Tibial nerve (tissue), 4 donors: ENCODE data around the gene ATAD3B. TPM values are rescaled to one million over a fixed set of nuclear protein-coding genes. Genes with fewer than 3 reads are reported as not detected.

ENCODE experiments used
- DNase-seq, 2 donors: peaks; one replicate each; pipeline ENCODE4 v3.0.0-alpha.2; 2019; ENCODE audit warnings: low spot score in 2 of 2
- H3K27ac ChIP-seq, 4 donors: fragments of 200-600 bp; sonication (generic) in 3 of 4; one replicate each; pipeline ENCODE4 v1.5.1; 2017 to 2019; ENCODE audit warnings: mild to moderate bottlenecking in 1 of 4
- H3K27me3 ChIP-seq, 2 donors: fragments of 200-600 bp; sonication (generic) in 1 of 2; one replicate each; pipeline versions ENCODE4 v1.5.1 to v1.6.0; 2017 to 2019
- H3K36me3 ChIP-seq, 3 donors: fragments of 200-600 bp; sonication (generic); one replicate each; pipeline ENCODE4 v1.5.1; 2018 to 2019
- H3K4me1 ChIP-seq, 4 donors: fragments of 200-600 bp; sonication (generic) in 3 of 4; one replicate each; pipeline ENCODE4 v1.5.1; 2017 to 2019
- H3K4me3 ChIP-seq, 4 donors: fragments of 200-600 bp; sonication (generic) in 3 of 4; one replicate each; pipeline ENCODE4 v1.5.1; 2017 to 2019; ENCODE audit warnings: mild to moderate bottlenecking in 1 of 4, moderate library complexity in 1 of 4
- H3K9me3 ChIP-seq, 4 donors: fragments of 200-600 bp; sonication (generic) in 3 of 4; one replicate each; pipeline ENCODE4 v1.5.1; 2017 to 2019
- EP300 ChIP-seq, 2 donors: sonication (generic); formaldehyde crosslinking; IDR thresholded peaks; one replicate each; pipeline ENCODE4 v1.6.1; 2017; ENCODE audit warnings: antibody characterized with exemption in 2 of 2, mild to moderate bottlenecking in 1 of 2
- POLR2A ChIP-seq, 2 donors: fragments of 450-650 bp; IDR thresholded peaks; one replicate each; pipeline ENCODE4 v1.6.1; 2017; ENCODE audit warnings: antibody characterized with exemption in 2 of 2, mild to moderate bottlenecking in 2 of 2, moderate library complexity in 2 of 2
- WGBS, 2 donors: methylation state at CpG; one replicate each; pipeline ENCODE4 v1.1.5; 2018; 5-methylcytosine and 5-hydroxymethylcytosine counted together
- total RNA-seq, 4 donors: library from RNA; depleted of rRNA; stranded (reverse); fragments of >200 nt; gene quantifications; one replicate each; pipeline ENCODE4 v1.1.0, GENCODE V29; 2016
- TF ChIP-seq, protein P1 (sequence below), 5 experiments: fragments of 200-600 bp in 3 of 5; fragments of 450-650 bp in 2 of 5; sonication (generic) in 3 of 5; IDR thresholded peaks; one replicate each; pipeline ENCODE4 v1.5.1; 2016 to 2019; ENCODE audit warnings: antibody characterized with exemption in 5 of 5, mild to moderate bottlenecking in 3 of 5, moderate library complexity in 2 of 5

ATAD3B gene
- total RNA-seq, 4 donors from 2014 or later = 18.4 to 48.9 (median 22.5) TPM

DNA sequence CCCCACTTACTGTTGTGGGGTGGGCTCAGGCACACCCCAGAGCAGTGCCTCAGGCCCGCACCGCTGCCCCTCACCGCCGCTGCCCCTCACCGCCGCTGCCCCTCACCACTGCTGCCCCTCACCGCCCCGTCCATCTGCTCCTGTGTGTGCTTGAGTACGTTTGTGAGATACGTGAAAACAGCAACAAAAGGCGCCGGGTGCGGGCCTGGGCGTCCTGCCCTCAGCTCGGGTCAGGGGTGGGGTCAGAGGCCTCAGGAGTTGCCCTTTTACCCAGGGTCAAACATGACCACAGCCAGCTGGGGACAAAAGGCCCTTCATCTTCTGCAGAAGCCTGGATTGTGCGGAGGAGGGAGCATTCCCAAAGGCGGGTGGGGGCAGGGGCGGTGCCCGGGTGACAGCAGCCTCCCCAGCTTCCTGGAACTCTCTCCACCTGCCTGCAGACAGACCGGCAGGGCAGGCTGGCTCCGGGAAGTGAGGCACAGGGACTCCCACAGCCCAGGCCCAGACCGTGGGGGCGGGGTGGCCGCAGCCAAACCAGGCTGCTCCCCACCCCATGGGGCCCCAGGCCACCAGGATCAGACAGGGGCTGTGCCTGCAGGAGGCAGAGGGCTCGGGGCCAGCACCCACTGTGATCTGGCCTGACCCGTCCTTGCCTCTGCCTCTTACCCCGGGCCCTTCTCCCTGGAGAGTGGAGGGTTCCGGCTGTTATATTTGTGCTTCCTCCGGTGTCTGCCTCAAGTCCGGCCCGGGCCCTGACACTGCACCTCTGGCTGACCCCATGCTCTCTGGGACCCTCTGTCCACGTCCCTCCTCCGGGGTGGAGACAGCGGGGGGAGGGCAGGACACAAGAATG lies 38.4 kb upstream of the ATAD3B start:
- TF ChIP-seq EP300 (IDR thresholded peaks at IDR 0.05) = peak in 1 of 2 donors; percentile 91
- TF ChIP-seq, protein P1, sequence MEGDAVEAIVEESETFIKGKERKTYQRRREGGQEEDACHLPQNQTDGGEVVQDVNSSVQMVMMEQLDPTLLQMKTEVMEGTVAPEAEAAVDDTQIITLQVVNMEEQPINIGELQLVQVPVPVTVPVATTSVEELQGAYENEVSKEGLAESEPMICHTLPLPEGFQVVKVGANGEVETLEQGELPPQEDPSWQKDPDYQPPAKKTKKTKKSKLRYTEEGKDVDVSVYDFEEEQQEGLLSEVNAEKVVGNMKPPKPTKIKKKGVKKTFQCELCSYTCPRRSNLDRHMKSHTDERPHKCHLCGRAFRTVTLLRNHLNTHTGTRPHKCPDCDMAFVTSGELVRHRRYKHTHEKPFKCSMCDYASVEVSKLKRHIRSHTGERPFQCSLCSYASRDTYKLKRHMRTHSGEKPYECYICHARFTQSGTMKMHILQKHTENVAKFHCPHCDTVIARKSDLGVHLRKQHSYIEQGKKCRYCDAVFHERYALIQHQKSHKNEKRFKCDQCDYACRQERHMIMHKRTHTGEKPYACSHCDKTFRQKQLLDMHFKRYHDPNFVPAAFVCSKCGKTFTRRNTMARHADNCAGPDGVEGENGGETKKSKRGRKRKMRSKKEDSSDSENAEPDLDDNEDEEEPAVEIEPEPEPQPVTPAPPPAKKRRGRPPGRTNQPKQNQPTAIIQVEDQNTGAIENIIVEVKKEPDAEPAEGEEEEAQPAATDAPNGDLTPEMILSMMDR (IDR thresholded peaks at IDR 0.05) = peak in 1 of 5 experiments; percentile 12
- peak in 1 of 2 donors; percentile 29 for TF ChIP-seq POLR2A (IDR thresholded peaks at IDR 0.05)
- H3K27me3 ChIP-seq = peaks cover 0 to 6% of the 10 kb centered on the region in 2 donors
- peak overlapping the region in 3 of 4 donors; percentile 23 to 72 (median 28) for H3K4me3 ChIP-seq
- H3K36me3 ChIP-seq = no peaks in the 10 kb centered on the region
- H3K4me1 ChIP-seq = peaks cover 10 to 96% (median 79%) of the 10 kb centered on the region in 4 donors
- DNase-seq = peak; percentile 47 to 57
- no peaks in the 10 kb centered on the region for H3K9me3 ChIP-seq
- peak overlapping the region; percentile 49 to 99 (median 86) for H3K27ac ChIP-seq
- WGBS, 2 donors = 22 to 30% methylated on average over 24 to 31 of the region's 34 CpGs

DNA sequence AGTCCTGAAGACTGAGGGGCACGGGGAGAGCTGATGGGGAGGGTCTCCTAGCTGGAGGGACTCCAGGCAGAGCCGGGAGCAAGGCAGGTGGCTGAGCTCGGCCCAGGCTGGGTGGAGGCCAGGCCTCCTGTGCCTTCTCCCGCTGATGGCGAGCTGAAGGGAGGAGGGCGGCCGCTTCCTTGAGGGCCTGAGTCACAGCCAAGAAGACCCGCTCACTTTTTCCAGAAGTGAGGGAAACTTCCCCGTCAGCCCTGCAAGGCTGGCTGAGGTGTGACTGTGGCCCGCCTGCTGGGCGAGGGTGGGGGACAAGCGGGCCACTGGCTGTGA lies 37.8 kb upstream of the ATAD3B start:
- Histone ChIP-seq H3K36me3 (peaks cover 0 to 3% (median 0%) of the 10 kb centered on the region in 3 donors), H3K27ac (peak overlapping the region; percentile 49 to 99 (median 86)), H3K27me3 (peaks cover 0 to 6% of the 10 kb centered on the region in 2 donors), H3K4me3 (peak overlapping the region in 3 of 4 donors; percentile 23 to 72 (median 28)), H3K9me3 (no peaks in the 10 kb centered on the region), H3K4me1 (peaks cover 10 to 96% (median 79%) of the 10 kb centered on the region in 4 donors)
- 0 to 14% methylated on average over 3 to 6 of the region's 12 CpGs for WGBS, 2 donors
- TF ChIP-seq POLR2A (IDR thresholded peaks at IDR 0.05) (no peak), EP300 (IDR thresholded peaks at IDR 0.05) (no peak)
- TF ChIP-seq, protein P1 (IDR thresholded peaks at IDR 0.05) = no peak
- DNase-seq = no peak

DNA sequence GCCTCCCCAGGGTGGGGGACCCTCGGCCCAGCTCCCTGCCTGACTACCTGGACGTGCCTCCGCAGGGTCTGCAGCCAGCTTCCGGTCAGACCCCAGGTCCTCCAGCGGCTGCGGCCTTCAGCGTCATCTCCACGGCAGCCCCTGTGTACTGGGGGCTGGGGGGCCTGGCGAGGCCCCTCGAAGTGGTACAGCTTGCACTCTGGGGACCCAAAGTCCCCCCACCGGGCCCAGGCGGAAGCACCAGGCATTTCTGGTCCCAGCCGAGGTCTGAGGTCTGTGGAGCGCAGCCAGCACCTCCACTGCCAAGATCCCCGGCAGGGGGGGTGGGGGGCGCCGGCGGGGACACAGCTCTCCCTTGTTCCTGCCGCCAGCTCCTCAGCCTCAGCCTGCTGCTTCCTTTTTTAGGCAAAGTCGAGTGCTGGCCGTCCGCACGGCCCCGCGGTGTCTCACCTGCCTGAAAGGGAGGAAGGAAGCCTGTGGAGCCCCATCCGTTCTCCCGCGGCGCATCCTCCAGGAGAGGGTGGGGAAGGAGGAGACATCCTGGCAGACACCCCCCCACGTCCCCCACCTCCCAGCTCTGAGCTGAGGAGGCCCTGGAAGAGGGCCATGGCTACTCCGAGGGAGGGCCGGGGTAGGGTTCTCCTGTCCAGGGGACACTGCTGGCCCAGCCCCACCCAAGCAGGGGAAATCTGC lies 37.3 kb upstream of the ATAD3B start:
- peak overlapping the region; percentile 24 to 72 (median 46) for H3K4me3 ChIP-seq
- no peaks in the 10 kb centered on the region for H3K9me3 ChIP-seq
- peaks cover 10 to 96% (median 75%) of the 10 kb centered on the region in 4 donors for H3K4me1 ChIP-seq
- H3K27ac ChIP-seq = peak overlapping the region; percentile 49 to 99 (median 86)
- peaks cover 0 to 6% of the 10 kb centered on the region in 2 donors for H3K27me3 ChIP-seq
- peak in 1 of 2 donors; percentile 60 for DNase-seq
- TF ChIP-seq, protein P1 (IDR thresholded peaks at IDR 0.05) = peak in 3 of 5 experiments; percentile 17 to 43 (median 32)
- TF ChIP-seq POLR2A (IDR thresholded peaks at IDR 0.05) = peak in 1 of 2 donors; percentile 19
- peak in 1 of 2 donors; percentile 75 for TF ChIP-seq EP300 (IDR thresholded peaks at IDR 0.05)
- peaks cover 0 to 8% (median 0%) of the 10 kb centered on the region in 3 donors for H3K36me3 ChIP-seq
- 9 to 13% methylated on average over 21 to 23 of the region's 32 CpGs for WGBS, 2 donors

- H3K27ac ChIP-seq = peak overlapping the region; percentile 49 to 99 (median 86)
- peaks cover 0 to 6% of the 10 kb centered on the region in 2 donors for H3K27me3 ChIP-seq
- no peak for DNase-seq
- H3K9me3 ChIP-seq = no peaks in the 10 kb centered on the region
- H3K4me3 ChIP-seq = peak overlapping the region; percentile 24 to 72 (median 46)
- no peak for TF ChIP-seq EP300 (IDR thresholded peaks at IDR 0.05)
- TF ChIP-seq, protein P1 (IDR thresholded peaks at IDR 0.05) = no peak
- no peak for TF ChIP-seq POLR2A (IDR thresholded peaks at IDR 0.05)
- 68 to 91% methylated on average over 2 to 4 of the region's 4 CpGs for WGBS, 2 donors
- H3K4me1 ChIP-seq = peaks cover 10 to 93% (median 70%) of the 10 kb centered on the region in 4 donors
- peaks cover 0 to 12% (median 0%) of the 10 kb centered on the region in 3 donors for H3K36me3 ChIP-seq
These were observed 36.8 kb upstream of the ATAD3B start for GRCh38 chr1:1434824-1435105.
